Stimulated activated CD8-positive, alpha-beta memory T cell treated with anti-CD3 and anti-CD28 coated beads, Interleukin-4, amount 100 ng/mL, for 24 hours (primary cell): ENCODE data around the gene PGS1.

ENCODE experiments used
- DNase-seq: peaks from one replicate; pipeline ENCODE4 v3.0.0-alpha.2; 2020; ENCODE audit warnings: low read depth

PGS1 gene

GRCh38 chr17:78427140-78427539 lies 48.7 kb downstream of the PGS1 start:
- no peak for DNase-seq

GRCh38 chr17:78428025-78428575 lies 49.7 kb downstream of the PGS1 start:
- no peak for DNase-seq

GRCh38 chr17:78428836-78429617 lies 50.6 kb downstream of the PGS1 start:
- DNase-seq, result no peak

- no peak for DNase-seq
These were observed 51.2 kb downstream of the PGS1 start for GRCh38 chr17:78429618-78429995.

GRCh38 chr17:78430892-78431691 lies 52.6 kb downstream of the PGS1 start:
- no peak for DNase-seq

- DNase-seq, result no peak
These were observed 53.2 kb downstream of the PGS1 start for GRCh38 chr17:78431692-78431958.

- DNase-seq, result no peak
These were observed 54.0 kb downstream of the PGS1 start for GRCh38 chr17:78432226-78433012.

GRCh38 chr17:78433013-78433727 lies 54.7 kb downstream of the PGS1 start:
- no peak for DNase-seq

- DNase-seq, result no peak
These were observed 55.4 kb downstream of the PGS1 start for GRCh38 chr17:78433780-78434335.

GRCh38 chr17:78434455-78435329 lies 56.2 kb downstream of the PGS1 start:
- no peak for DNase-seq

- no peak for DNase-seq
These were observed 57.0 kb downstream of the PGS1 start for GRCh38 chr17:78435330-78436005.

- DNase-seq, result no peak
These were observed 59.2 kb downstream of the PGS1 start for GRCh38 chr17:78437508-78438169.

- DNase-seq, result no peak
These were observed 59.8 kb downstream of the PGS1 start for GRCh38 chr17:78438271-78438691.

- DNase-seq, result no peak
These were observed 60.4 kb downstream of the PGS1 start for GRCh38 chr17:78438694-78439325.

- no peak for DNase-seq
These were observed 63.0 kb downstream of the PGS1 start for GRCh38 chr17:78441271-78441971.

- DNase-seq, result no peak
These were observed 64.3 kb downstream of the PGS1 start for GRCh38 chr17:78442648-78443218.

GRCh38 chr17:78444392-78444791 lies 65.9 kb downstream of the PGS1 start:
- no peak for DNase-seq

GRCh38 chr17:78446833-78447232 lies 68.4 kb downstream of the PGS1 start:
- no peak for DNase-seq
